Spleen (tissue), 7 donors: ENCODE measurements around the gene CDC42BPA.

ENCODE experiments used
- CTCF ChIP-seq, 11 experiments: fragments of 200-600 bp in 7 of 11; fragments of 450-650 bp in 4 of 11; sonication (generic) in 4 of 11; IDR thresholded peaks in 8 of 11; conservative IDR thresholded peaks in 3 of 11; 1 replicate in 7 of 11; 2 replicates in 4 of 11; pipeline versions ENCODE4 v1.4.0 to v1.8.0; 2016 to 2021; ENCODE audit warnings: antibody characterized with exemption in 11 of 11, inconsistent platforms in 4 of 11, mild to moderate bottlenecking in 1 of 11
- POLR2A ChIP-seq, 3 donors: fragments of 450-650 bp; IDR thresholded peaks; one replicate each; pipeline ENCODE4 v1.5.1; 2017; ENCODE audit warnings: antibody characterized with exemption in 3 of 3, mild to moderate bottlenecking in 1 of 3
- POLR2AphosphoS5 ChIP-seq, 3 donors: sonication (generic); formaldehyde crosslinking; IDR thresholded peaks; one replicate each; pipeline ENCODE4 v1.5.1; 2017; ENCODE audit warnings: antibody characterized with exemption in 3 of 3
- donor health status: DM: no; HTN: no; CAD: no; lungs with moderate emphysema.
- donor health status: DM: no; HTN: no; CAD: no.
- donor health status: DM: no; HTN: no; CAD: no.

DNA sequence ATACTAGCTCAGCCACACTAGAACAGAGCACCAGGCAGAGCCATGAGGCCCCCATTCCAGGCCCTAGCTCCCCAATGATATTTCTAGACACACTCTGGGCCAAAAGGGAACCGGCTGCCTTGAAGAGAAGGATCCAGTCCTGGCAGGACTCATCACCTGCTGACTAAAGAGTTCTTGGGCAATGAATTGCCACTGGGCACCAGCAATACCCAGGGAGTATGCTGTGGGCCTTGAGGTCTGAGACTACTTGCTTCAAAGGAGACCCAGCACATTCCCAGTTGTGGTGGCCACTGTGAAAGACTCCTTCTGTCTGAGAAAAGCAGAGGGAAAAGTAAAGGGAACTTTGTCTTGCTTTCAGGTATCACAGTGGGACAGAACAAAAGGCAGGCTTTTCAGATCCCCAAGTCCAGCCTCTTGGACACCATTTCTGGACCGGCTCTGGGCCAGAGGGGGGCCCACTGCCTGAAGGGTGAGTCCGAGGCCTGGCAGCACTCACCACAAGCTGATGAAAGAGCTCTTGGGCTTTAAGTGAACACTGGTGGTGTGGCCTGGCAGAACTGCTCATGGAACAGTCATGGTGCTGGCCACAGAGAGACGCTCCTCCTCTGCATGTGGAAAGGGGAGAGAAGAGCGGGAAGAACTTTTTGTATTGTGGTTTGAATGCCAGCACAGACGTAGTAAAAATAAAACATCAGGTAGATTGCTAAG lies 72.5 kb downstream of the CDC42BPA start:
- TF ChIP-seq CTCF (IDR thresholded peaks at IDR 0.05 in 8 of 11, conservative IDR thresholded peaks at IDR 0.05 in 3 of 11): no peak
- TF ChIP-seq POLR2A (IDR thresholded peaks at IDR 0.05): no peak
- TF ChIP-seq POLR2AphosphoS5 (IDR thresholded peaks at IDR 0.05): no peak
